Loucy (cell line): Measurements from ENCODE around the gene ANKRD27.

Experiments
- CTCF ChIP-seq: fragments of 200-600 bp; sonication (generic); conservative IDR thresholded peaks from 2 replicates; pipeline ENCODE4 v1.5.1; 2014; ENCODE audit warnings: mild to moderate bottlenecking, antibody characterized with exemption, low read length
- EZH2phosphoT487 ChIP-seq: fragments of 200-600 bp; IDR thresholded peaks from 2 replicates; pipeline ENCODE4 v1.6.1; 2018; ENCODE audit warnings: antibody characterized with exemption, mild to moderate bottlenecking, moderate library complexity, borderline replicate concordance

DNA sequence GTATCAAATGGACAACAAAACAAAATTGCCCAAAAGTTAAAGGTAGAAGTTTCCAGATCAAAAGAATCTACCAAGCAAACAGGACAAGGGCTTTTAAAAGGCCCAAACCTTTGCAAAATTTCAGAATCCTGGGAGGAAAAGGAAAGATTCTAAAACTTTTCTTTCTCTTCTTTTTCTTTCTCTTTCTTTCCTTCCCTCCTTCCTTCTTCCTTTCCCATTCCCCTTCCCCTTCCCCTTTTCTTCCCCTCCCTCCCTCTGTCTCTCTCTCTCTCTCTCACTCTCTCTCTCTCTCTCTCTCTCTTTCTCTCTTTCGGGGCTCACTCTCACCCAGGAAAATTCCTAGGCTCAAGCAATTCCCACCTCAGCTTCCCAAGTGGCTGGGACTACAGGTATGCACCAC is 98.2 kb downstream of the ANKRD27 start:
- TF ChIP-seq CTCF (no peak), EZH2phosphoT487 (no peak)
